H1 (cell line): ENCODE results near the gene ARR3. TPM values are rescaled to one million over a fixed set of nuclear protein-coding genes. Genes with fewer than 3 reads are reported as not detected.

Source experiments
- CTCF ChIA-PET: fragments of 300-600 bp; sonication (Branson Sonifier 250); formaldehyde crosslinking; loops from one replicate; lab custom pipeline; 2021; ENCODE audit not compliant: partially characterized antibody; lab: Charles Lee
- POLR2A ChIA-PET: fragments of 300-600 bp; sonication (Branson Sonifier 250); formaldehyde crosslinking; loops from one replicate; lab custom pipeline; 2021; ENCODE audit warnings: inconsistent platforms; ENCODE audit not compliant: partially characterized antibody; lab: Charles Lee
- DNase-seq, 2 experiments: peaks; one replicate each; pipeline versions ENCODE4 v3.0.0 to v3.0.0-alpha.2; 2010 to 2022; ENCODE audit warnings: low spot score in 2 of 2, low read depth in 1 of 2, mixed read lengths in 1 of 2
- FAIRE-seq: peaks from 2 replicates; lab custom pipeline; 2011; peaks lifted over from hg19 to GRCh38; lab: Jason Lieb, UNC
- H2AFZ ChIP-seq: 2 replicates; pipeline ENCODE4 v1.8.1; 2012; ENCODE audit warnings: low read length, inconsistent platforms
- H2AK5ac ChIP-seq: 2 replicates; pipeline ENCODE4 v1.6.1; 2013; ENCODE audit warnings: low read depth, low read length
- H2BK120ac ChIP-seq: replicated peaks from 2 replicates; pipeline ENCODE3; 2013; ENCODE audit warnings: low read depth, low read length, inconsistent platforms
- H2BK12ac ChIP-seq: 2 replicates; pipeline ENCODE4 v1.6.1; 2013; ENCODE audit warnings: low read depth, low read length
- H2BK15ac ChIP-seq: 2 replicates; pipeline ENCODE4 v1.6.1; 2013; ENCODE audit warnings: low read length
- H2BK20ac ChIP-seq: 2 replicates; pipeline ENCODE4 v1.6.1; 2013; ENCODE audit warnings: low read length
- H2BK5ac ChIP-seq: 2 replicates; pipeline ENCODE4 v1.6.1; 2013; ENCODE audit warnings: low read depth, low read length
- H3K14ac ChIP-seq: 2 replicates; pipeline ENCODE4 v1.6.1; 2013; ENCODE audit warnings: inconsistent platforms; ENCODE audit not compliant: insufficient read length
- H3K18ac ChIP-seq: 2 replicates; pipeline ENCODE4 v1.6.1; 2013; ENCODE audit warnings: low read length; ENCODE audit errors: extremely low read depth
- H3K23ac ChIP-seq: 2 replicates; pipeline ENCODE4 v1.6.1; 2013; ENCODE audit warnings: inconsistent platforms; ENCODE audit not compliant: insufficient read length
- H3K23me2 ChIP-seq: 2 replicates; pipeline ENCODE4 v1.6.1; 2013; ENCODE audit warnings: low read depth, low read length
- H3K27ac ChIP-seq: 2 replicates; pipeline ENCODE4 v1.6.1; 2011; ENCODE audit warnings: low read depth, low read length, inconsistent platforms
- H3K27me3 ChIP-seq, 4 experiments: replicated peaks in 1 of 4; 1 replicate in 1 of 4; 2 replicates in 3 of 4; pipeline versions ENCODE4 v1.6.1 to v1.8.1; 2011 to 2013; ENCODE audit warnings: low read length in 3 of 4, mild to moderate bottlenecking in 3 of 4, inconsistent platforms in 2 of 4, mixed read lengths in 2 of 4, moderate library complexity in 1 of 4; ENCODE audit not compliant: control insufficient read depth in 3 of 4, insufficient read depth in 3 of 4; ENCODE audit errors: extremely low read depth in 1 of 4
- H3K36me3 ChIP-seq, 4 experiments: 2 replicates each; pipeline versions ENCODE4 v1.6.1 to v1.8.1; 2011 to 2013; ENCODE audit warnings: mild to moderate bottlenecking in 4 of 4, low read length in 3 of 4, moderate library complexity in 2 of 4, control low read depth in 1 of 4, inconsistent platforms in 1 of 4; ENCODE audit not compliant: insufficient read depth in 4 of 4, control insufficient read depth in 2 of 4
- H3K4ac ChIP-seq: replicated peaks from 2 replicates; pipeline ENCODE3; 2013; ENCODE audit warnings: low read length, low read depth, mixed read lengths, inconsistent platforms; ENCODE audit not compliant: insufficient read length
- H3K4me1 ChIP-seq, 4 experiments: replicated peaks in 1 of 4; 1 replicate in 1 of 4; 2 replicates in 3 of 4; pipeline versions ENCODE4 v1.6.1 to v1.8.1; 2011 to 2013; ENCODE audit warnings: low read length in 3 of 4, inconsistent platforms in 2 of 4, mixed read lengths in 1 of 4; ENCODE audit not compliant: insufficient read depth in 4 of 4, control insufficient read depth in 3 of 4
- H3K4me2 ChIP-seq, 2 experiments: 2 replicates each; pipeline versions ENCODE4 v1.6.1 to v1.8.1; 2011 to 2013; ENCODE audit warnings: low read depth in 2 of 2, low read length in 2 of 2, control low read depth in 1 of 2, inconsistent platforms in 1 of 2, mild to moderate bottlenecking in 1 of 2; ENCODE audit not compliant: insufficient read depth in 1 of 2
- H3K4me3 ChIP-seq, 4 experiments: fragments of 200-600, 300-600 bp in 1 of 4; sonication (generic), shearing (Covaris generic), sonication (Bioruptor Twin) in 1 of 4; 2 replicates each; pipeline versions ENCODE4 v1.5.1 to v1.8.1; 2011 to 2016; ENCODE audit warnings: low read length in 4 of 4, low read depth in 3 of 4, control low read depth in 2 of 4, inconsistent platforms in 2 of 4, mild to moderate bottlenecking in 2 of 4, mixed read lengths in 1 of 4, moderate library complexity in 1 of 4; ENCODE audit not compliant: insufficient read depth in 2 of 4; ENCODE audit errors: extremely low read depth in 1 of 4
- H3K56ac ChIP-seq: replicated peaks from 2 replicates; pipeline ENCODE3; 2013; ENCODE audit warnings: low read depth, mild to moderate bottlenecking, mixed read lengths, low read length, inconsistent platforms; ENCODE audit not compliant: insufficient read length
- H3K79me1 ChIP-seq: 2 replicates; pipeline ENCODE4 v1.6.1; 2013; ENCODE audit warnings: low read depth, low read length, control low read depth
- H3K79me2 ChIP-seq, 2 experiments: 2 replicates each; pipeline versions ENCODE4 v1.6.1 to v1.8.1; 2012 to 2013; ENCODE audit warnings: low read length in 2 of 2, mild to moderate bottlenecking in 2 of 2, inconsistent platforms in 1 of 2; ENCODE audit not compliant: insufficient read depth in 2 of 2, control insufficient read depth in 1 of 2
- H3K9ac ChIP-seq, 4 experiments: replicated peaks in 1 of 4; 1 replicate in 1 of 4; 2 replicates in 3 of 4; pipeline versions ENCODE4 v1.6.1 to v1.8.1; 2011 to 2013; ENCODE audit warnings: low read depth in 3 of 4, low read length in 3 of 4, control low read depth in 2 of 4, mild to moderate bottlenecking in 2 of 4, moderate library complexity in 2 of 4, inconsistent platforms in 1 of 4; ENCODE audit errors: extremely low read depth in 1 of 4
- H3K9me3 ChIP-seq, 2 experiments: 2 replicates each; pipeline versions ENCODE4 v1.6.1 to v1.8.1; 2012 to 2013; ENCODE audit warnings: mild to moderate bottlenecking in 2 of 2, moderate library complexity in 2 of 2, control low read depth in 1 of 2, inconsistent platforms in 1 of 2, low read depth in 1 of 2, low read length in 1 of 2, mixed read lengths in 1 of 2; ENCODE audit not compliant: insufficient read depth in 2 of 2
- H4K20me1 ChIP-seq, 2 experiments: replicated peaks in 1 of 2; 2 replicates each; pipeline versions ENCODE3 to v1.8.1; 2011 to 2013; ENCODE audit warnings: inconsistent platforms in 2 of 2, low read length in 2 of 2, mild to moderate bottlenecking in 1 of 2; ENCODE audit not compliant: insufficient read depth in 2 of 2, control insufficient read depth in 1 of 2
- H4K5ac ChIP-seq: 2 replicates; pipeline ENCODE4 v1.6.1; 2013; ENCODE audit warnings: low read length, low read depth, mixed read lengths, inconsistent platforms; ENCODE audit not compliant: insufficient read length
- H4K8ac ChIP-seq: 2 replicates; pipeline ENCODE4 v1.8.0; 2013; ENCODE audit warnings: mild to moderate bottlenecking, moderate library complexity, low read length, inconsistent platforms; ENCODE audit not compliant: insufficient read depth; ENCODE audit errors: extremely low read depth
- H4K91ac ChIP-seq: replicated peaks from 2 replicates; pipeline ENCODE3; 2013; ENCODE audit warnings: low read length, mixed read lengths, inconsistent platforms; ENCODE audit not compliant: insufficient read length
- HDAC2 ChIP-seq, 2 experiments: fragments of 300-600 bp in 1 of 2; sonication (generic) in 1 of 2; IDR thresholded peaks; 2 replicates each; pipeline ENCODE4 v1.6.1; 2011 to 2012; ENCODE audit warnings: low read depth in 2 of 2, low read length in 2 of 2, mild to moderate bottlenecking in 2 of 2, moderate library complexity in 2 of 2, borderline replicate concordance in 1 of 2, inconsistent platforms in 1 of 2
- KDM4A ChIP-seq: IDR thresholded peaks from one replicate; pipeline ENCODE4 v1.7.1; 2012; ENCODE audit warnings: low read depth, mild to moderate bottlenecking, moderate library complexity, low read length, inconsistent platforms; ENCODE audit not compliant: severe bottlenecking
- MAFK ChIP-seq: IDR thresholded peaks from 2 replicates; pipeline ENCODE4 v1.6.1; 2012; ENCODE audit warnings: low read depth, mild to moderate bottlenecking, improper control_type of control experiment, low read length
- NRF1 ChIP-seq: IDR thresholded peaks from 2 replicates; pipeline ENCODE4 v1.6.1; 2011; ENCODE audit warnings: mild to moderate bottlenecking, low read depth, low read length, improper control_type of control experiment
- RAD21 ChIP-seq, 2 experiments: IDR thresholded peaks in 1 of 2; conservative IDR thresholded peaks in 1 of 2; 2 replicates each; pipeline ENCODE4 v1.6.1; 2011; ENCODE audit warnings: low read depth in 2 of 2, low read length in 2 of 2, improper control_type of control experiment in 1 of 2, inconsistent platforms in 1 of 2, mild to moderate bottlenecking in 1 of 2, moderate library complexity in 1 of 2
- SP4 ChIP-seq: IDR thresholded peaks from 2 replicates; pipeline ENCODE4 v1.6.1; 2012; ENCODE audit warnings: low read length, inconsistent platforms
- TAF1 ChIP-seq: IDR thresholded peaks from 2 replicates; pipeline ENCODE4 v1.6.1; 2011; ENCODE audit warnings: mild to moderate bottlenecking, low read depth, low read length
- WGBS, 2 experiments: shearing (Covaris generic) in 1 of 2; methylation state at CpG; one replicate each; pipeline versions ENCODE4 v1.1.6 to v1.1.7; 2013 to 2015; ENCODE audit warnings: low lambda C conversion rate in 2 of 2, mixed read lengths in 2 of 2, inconsistent platforms in 1 of 2, low coverage in 1 of 2, missing lambda C conversion rate in 1 of 2; ENCODE audit not compliant: insufficient replicate concordance in 2 of 2, insufficient coverage in 1 of 2, insufficient read length in 1 of 2; ENCODE audit errors: extremely low coverage in 1 of 2, missing lambda C conversion rate in 1 of 2; 5-methylcytosine and 5-hydroxymethylcytosine counted together
- polyA plus RNA-seq, 7 experiments: library from polyadenylated mRNA; depleted of rRNA in 3 of 7; stranded (reverse) in 5 of 7; unstranded in 2 of 7; fragments of >200 nt in 5 of 7; fragments of 200-250 nt in 2 of 7; gene quantifications; 1 replicate in 5 of 7; 2 replicates in 1 of 7; 4 replicates in 1 of 7; pipeline versions ENCODE4 v1.2.1 to v1.2.3, GENCODE V29; 2011 to 2013; ENCODE audit warnings: missing spikeins in 2 of 7, mixed read lengths in 2 of 7
- total RNA-seq: library from RNA; stranded (reverse); fragmentation: NEBNext Ultra II Directional; extraction: Animal tissue kit (Norgen Biotek cat#: 25700); gene quantifications from 2 replicates; pipeline ENCODE4 v1.2.1, GENCODE V29; 2021
- TF ChIP-seq, protein P1 (sequence below): IDR thresholded peaks from 2 replicates; pipeline ENCODE4 v1.6.1; 2012; ENCODE audit warnings: inconsistent platforms
- TF ChIP-seq, protein P2 (sequence below): IDR thresholded peaks from 2 replicates; pipeline ENCODE4 v1.6.1; 2011; ENCODE audit warnings: low read depth, mild to moderate bottlenecking, low read length; ENCODE audit not compliant: insufficient read depth

The ARR3 gene
- total and polyA plus RNA-seq, 2 of the 8 experiments (the other 6 are each of a cell fraction or from before 2014, with no cell fraction given): not detected

DNA sequence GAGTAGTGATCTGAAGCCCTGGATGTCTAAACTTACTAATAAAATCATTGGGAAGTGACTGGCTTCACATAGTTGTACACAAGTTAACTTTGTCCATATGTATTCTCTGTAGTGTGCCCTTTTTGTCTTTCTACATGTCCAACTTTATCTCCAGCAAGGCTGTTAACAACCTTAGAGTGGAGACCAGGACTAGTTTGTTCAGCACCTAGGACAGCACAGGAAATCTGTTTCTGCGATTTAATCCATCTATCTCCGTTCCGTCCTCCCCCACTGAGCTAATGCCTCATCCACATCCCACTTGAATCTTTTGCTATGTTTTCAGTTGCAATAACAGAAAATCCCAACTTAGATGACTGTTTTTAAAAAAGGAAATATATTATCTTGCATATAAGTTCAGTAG is 3.4 kb upstream of the ARR3 start:
- Histone ChIP-seq H2BK5ac (no peak overlapping the region), H3K36me3 (no peaks in the 10 kb centered on the region), H3K18ac (no peak overlapping the region), H3K4ac (no peak overlapping the region), H2BK12ac (no peak overlapping the region), H4K20me1 (no peaks in the 10 kb centered on the region), H3K27me3 (no peaks in the 10 kb centered on the region), H3K27ac (no peak overlapping the region), H3K56ac (no peak overlapping the region), H3K9ac (no peak overlapping the region), H2AFZ (no peak overlapping the region), H3K4me1 (peaks cover 0 to 2% (median 0%) of the 10 kb centered on the region in 4 experiments; a peak in 1 of 7 replicates), H3K4me3 (no peak overlapping the region), H3K23me2 (no peaks in the 10 kb centered on the region), H3K9me3 (no peaks in the 10 kb centered on the region), H3K79me2 (no peaks in the 10 kb centered on the region), H3K4me2 (no peak overlapping the region), H2BK20ac (no peak overlapping the region), H4K8ac (no peak overlapping the region), H4K5ac (no peak overlapping the region), H4K91ac (no peak overlapping the region), H2BK15ac (no peak overlapping the region), H2BK120ac (no peak overlapping the region), H3K79me1 (no peaks in the 10 kb centered on the region), H3K14ac (no peak overlapping the region), H3K23ac (no peak overlapping the region), H2AK5ac (no peak overlapping the region)
- WGBS, 2 experiments: 73% methylated on average over 3 of the region's 3 CpGs; no CpG with 5 or more reads in 1 of the 2 experiments
- POLR2A ChIA-PET: no interaction called here
- DNase-seq (no peak), FAIRE-seq (no peak)
- TF ChIP-seq RAD21 (IDR thresholded peaks at IDR 0.05 in 1 of 2, conservative IDR thresholded peaks at IDR 0.05 in 1 of 2; ENCODE audit: low read depth in 2 of 2, low read length in 2 of 2) (no peak), MAFK (no peak), TAF1 (no peak), NRF1 (no peak), SP4 (no peak), HDAC2 (IDR thresholded peaks at IDR 0.05; ENCODE audit: borderline replicate concordance in 1 of 2, low read depth in 2 of 2, low read length in 2 of 2) (no peak), KDM4A (no peak)
- TF ChIP-seq, protein P1, sequence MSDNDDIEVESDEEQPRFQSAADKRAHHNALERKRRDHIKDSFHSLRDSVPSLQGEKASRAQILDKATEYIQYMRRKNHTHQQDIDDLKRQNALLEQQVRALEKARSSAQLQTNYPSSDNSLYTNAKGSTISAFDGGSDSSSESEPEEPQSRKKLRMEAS: no peak
- TF ChIP-seq, protein P2, sequence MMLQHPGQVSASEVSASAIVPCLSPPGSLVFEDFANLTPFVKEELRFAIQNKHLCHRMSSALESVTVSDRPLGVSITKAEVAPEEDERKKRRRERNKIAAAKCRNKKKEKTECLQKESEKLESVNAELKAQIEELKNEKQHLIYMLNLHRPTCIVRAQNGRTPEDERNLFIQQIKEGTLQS: no peak
- CTCF ChIA-PET: interaction anchor here (0.6 to 1.5 kb wide), 2 partner anchors 9 to 1285 kb away, joined by 3 to 4 read pairs; no protein-coding TSS in a partner anchor
